ENCODE measurements around the gene ICE2.

ICE2 gene

DNA sequence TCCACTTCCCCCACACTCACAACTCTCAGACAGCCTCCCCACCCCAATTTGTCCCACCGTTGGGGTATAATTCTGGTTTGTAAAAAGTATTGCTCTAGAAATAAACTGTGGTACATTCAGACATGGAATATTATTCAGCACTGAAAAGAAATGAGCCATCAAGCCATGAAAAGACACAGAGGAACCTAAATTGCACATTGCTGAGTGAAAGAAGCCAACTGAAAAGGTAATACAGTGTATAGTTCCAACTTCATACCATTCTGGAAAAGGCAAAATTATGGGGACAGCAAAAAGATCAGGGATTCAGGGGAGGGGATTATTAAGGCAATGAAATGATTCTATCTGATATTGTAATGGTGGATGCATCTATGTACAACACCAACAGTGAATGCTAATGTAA, 91.6 kb downstream of the ICE2 start:
- DNase-seq = no peak

DNA sequence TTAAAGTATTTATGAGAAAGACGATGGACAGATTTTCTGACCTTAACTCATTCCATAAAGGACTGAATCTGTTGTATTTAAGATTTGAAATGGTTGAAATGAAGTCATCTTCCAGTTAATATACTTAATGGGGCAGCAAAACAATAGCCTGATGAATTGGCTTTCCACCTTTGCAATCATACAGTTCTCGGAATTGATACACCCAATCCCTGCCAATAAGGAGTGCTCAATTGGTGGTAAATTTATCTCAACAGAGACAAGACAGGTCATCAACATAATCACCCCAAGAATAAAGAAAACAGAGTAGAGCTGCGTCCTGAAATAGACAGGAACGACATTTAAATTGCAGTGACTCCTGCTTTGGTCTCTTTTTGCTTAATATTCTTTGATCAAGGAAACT, 92.3 kb downstream of the ICE2 start:
- no peak for DNase-seq

- peak in 1 of 4 experiments; percentile 5 for DNase-seq
Observed at GRCh38 chr15:60385620-60386552, 93.1 kb downstream of the ICE2 start.

DNA sequence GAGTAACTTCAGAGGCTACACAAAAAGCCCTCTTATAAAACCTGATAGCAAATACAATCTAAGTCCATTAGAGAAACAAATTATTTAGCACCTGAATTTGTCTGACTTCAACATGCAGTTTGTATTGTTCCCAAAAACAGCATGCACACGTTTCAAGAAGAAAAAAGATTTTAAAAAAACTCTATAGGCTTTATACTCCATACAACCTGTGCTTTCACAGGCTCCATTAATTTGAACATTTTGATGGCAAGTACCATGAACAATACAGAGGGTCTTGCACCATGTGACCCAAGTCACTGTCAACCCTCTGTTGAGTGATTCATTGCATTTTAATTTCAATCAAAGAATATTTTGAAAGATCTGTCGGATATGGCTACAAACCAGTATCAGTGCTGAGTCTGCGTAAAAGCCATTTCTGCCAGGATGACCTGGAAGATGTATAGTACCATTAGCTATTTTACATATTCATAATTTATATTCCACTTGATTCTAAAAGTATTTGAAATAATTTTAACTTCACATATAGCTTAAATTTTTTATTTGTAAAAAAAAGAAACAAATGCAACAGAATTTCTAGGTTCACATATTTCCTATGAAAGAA, 94.3 kb downstream of the ICE2 start:
- DNase-seq = no peak

- DNase-seq = no peak
Observed at GRCh38 chr15:60384053-60384452, 94.9 kb downstream of the ICE2 start.

GRCh38 chr15:60382773-60383674, 95.9 kb downstream of the ICE2 start:
- no peak for DNase-seq

DNA sequence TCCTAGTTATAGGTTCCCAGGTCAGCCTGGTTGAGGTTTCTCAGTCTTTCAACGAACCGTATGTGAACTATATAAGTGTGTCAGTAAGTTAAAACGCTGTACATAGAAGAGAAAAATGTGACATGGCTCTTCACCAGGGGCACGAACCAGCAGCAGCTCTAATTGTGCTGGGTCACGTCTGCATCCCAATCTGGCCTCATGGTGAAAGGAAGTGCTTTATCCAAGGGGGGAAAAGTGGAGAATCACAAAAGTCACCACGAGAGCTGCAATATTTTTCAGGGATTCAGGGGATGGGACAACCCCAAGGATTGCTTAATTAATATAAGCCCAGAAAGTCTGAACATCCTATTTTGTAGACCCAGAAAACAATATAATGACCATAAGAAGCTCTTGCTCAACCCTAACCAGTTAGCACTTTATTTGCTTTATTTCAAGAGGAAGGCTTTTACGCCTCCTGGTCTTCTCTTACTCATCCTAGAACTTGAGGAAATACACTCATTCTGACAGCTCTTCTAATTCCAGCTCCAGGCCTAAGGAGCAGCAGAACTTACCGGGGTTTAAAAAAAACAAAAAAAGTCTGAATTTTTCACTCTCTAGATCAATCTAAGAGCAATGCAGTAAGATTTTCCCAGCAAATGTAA, 97.7 kb downstream of the ICE2 start:
- peak in 2 of 4 experiments; percentile 32 to 38 for DNase-seq

DNA sequence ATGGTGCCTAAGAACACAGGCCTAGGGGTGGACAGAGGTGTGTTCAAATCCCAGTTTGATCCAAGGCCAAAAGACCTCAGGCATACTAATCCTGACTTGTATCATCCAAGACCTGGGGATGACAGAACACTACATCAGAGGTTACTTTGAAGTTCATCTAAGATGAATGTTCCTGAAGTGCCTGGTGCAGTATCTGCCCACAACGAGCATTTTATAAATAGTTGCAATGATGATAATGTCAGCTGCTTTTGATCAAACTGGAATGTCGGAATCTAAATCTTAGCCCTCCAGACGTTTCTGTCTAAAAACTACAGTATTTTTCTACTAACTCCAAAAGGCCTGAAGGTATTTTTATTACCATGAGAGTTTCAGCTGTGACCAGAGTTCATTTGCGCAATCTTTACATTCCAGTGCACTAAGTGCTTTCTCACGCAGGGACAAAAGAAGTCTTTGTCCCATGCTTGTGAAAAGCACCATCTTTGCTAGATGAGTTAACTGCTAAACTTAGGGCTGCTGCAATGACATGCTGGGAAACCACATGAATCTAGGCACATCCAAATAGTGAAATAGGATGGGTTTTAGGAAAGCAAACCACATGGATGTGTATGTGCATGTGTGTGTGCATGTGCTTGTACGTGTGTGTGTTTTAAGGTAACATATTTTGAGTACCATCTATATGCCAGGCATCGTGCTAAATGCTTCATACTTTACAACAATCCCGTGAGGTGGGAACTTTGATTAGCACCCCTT, 99.2 kb downstream of the ICE2 start:
- DNase-seq = no peak

GRCh38 chr15:60379185-60379524, 99.8 kb downstream of the ICE2 start:
- DNase-seq = no peak

- DNase-seq = no peak
Observed at GRCh38 chr15:60376677-60377095, 102.3 kb downstream of the ICE2 start.

- no peak for DNase-seq
Observed at GRCh38 chr15:60375306-60375705, 103.6 kb downstream of the ICE2 start.

- DNase-seq = no peak
Observed at GRCh38 chr15:60374628-60375081, 104.3 kb downstream of the ICE2 start.

- no peak for DNase-seq
Observed at GRCh38 chr15:60374209-60374608, 104.7 kb downstream of the ICE2 start.

- DNase-seq = no peak
Observed at GRCh38 chr15:60373745-60374144, 105.2 kb downstream of the ICE2 start.

GRCh38 chr15:60373327-60373726, 105.6 kb downstream of the ICE2 start:
- DNase-seq = no peak

DNA sequence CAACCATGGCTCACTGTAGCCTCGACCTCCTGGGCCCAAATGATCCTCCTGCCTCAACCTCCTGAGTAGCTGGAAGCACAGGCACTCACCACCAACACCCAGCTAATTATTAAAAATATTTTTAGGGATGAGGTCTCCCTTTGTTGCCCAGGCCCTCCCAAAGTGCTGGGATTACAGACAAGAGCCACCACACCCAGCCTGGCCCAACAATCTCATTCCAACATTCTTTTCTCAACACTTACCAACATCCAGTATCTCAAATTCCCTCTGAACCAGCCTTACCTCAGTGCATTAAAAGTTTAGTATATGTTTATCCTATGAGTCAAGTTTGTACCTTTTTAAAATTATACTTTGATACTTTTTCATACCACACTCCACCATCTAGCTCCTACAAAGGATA, 106.2 kb downstream of the ICE2 start:
- DNase-seq = no peak

GRCh38 chr15:60372227-60372626, 106.7 kb downstream of the ICE2 start:
- DNase-seq = no peak

DNA sequence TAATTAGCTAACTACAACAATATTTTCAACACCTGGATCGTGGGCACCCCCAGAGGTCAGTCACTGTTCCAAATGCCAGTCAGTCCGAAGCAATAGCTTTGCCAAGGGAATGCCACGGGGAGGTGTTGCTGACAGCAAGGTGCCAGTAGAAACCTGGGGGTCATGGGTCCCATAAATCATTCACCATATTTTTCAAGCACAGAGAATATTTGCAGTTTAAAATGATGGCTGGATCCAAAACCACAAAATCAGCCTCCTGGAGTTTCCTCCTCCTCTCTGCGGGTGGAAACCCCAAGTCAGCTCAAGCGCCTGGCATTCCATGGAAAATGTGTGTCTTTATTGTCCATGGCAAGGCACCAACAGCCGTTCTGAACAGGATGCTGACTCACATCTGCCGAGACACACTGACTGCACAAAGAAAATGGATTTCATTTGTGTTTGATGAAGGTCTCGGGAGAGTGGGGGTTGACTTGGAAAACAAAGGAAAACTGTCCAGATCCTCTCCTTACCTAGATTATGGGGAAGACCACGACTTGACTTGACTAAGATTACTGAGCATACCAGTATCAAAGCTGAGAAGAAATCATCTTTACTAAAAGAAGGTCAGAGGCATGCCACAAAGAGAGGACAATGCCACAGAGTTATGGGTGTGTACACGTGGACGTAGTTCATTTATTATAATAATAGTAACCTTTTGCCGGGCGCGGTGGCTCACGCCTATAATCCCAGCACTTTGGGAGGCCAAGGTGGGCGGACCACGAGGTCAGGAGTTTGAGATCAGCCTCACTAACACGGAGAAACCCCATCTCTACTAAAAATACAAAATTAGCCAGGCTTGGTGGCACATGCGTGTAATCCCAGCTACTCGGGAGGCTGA, 107.5 kb downstream of the ICE2 start:
- DNase-seq = no peak

DNA sequence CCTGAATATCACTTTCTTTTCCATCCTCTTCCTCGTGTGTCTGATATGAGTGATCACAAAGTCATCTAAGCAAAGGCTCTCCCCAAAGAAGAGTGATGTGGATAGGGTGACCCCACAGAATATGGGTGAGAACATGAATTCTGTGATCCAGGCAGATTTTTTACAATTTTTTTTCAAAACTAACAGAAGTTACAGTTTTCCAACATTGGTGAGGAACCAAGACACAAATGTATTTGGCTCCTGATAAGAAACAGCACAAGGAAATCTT, 108.1 kb downstream of the ICE2 start:
- no peak for DNase-seq

DNA sequence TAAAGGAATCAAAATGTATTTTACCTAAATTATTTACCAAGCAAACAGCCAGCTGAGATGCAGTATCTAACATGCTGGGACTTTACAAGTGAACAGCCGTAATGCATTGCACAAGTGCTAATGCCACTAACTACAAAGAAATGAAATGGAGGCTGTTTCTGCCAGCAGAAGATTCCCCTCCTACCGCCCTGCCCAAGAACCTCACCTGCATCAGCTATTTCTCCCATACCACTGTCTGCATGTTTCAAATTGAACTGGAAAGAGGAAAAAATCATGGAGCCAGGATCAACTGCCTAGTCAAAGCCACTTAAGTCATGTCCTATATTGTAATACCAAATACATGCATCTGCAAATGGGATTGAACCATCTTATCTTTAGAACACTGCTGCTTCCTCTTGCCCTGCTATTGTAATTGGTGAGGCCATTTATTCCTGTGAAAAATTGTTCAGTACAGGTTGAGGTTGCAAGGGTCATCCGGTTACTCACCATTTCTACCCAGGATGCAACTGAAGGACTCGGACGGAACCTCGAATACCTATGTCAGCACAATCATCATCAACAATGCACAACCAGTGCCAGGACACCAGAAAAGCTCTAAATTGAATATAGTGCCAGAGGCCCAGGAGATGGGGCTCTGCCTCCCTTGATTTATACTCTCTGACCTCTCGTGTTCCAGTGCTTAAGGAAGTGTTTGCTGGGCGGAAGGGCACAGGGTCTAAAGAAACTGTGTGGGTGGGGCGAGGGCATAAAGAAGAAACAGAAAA, 108.7 kb downstream of the ICE2 start:
- DNase-seq = no peak

Data from suppressor macrophage (primary cell).